ENCODE results near the gene KCNQ4. TPM values are rescaled to one million over a fixed set of nuclear protein-coding genes. Genes with fewer than 3 reads are reported as not detected.

The KCNQ4 gene
- polyA plus RNA-seq, 1 donor, result 2.0 TPM

Other genes with a start within 250 kb of the KCNQ4 start
- 1.9 TPM for gene RIMS3, start 118.1 kb upstream of the KCNQ4 start, polyA plus RNA-seq (ENCODE audit: insufficient read length)
- gene NFYC, start 92.1 kb upstream of the KCNQ4 start, polyA plus RNA-seq (ENCODE audit: insufficient read length), result 111 TPM
- 2.4 TPM for gene CITED4, start 78.6 kb downstream of the KCNQ4 start, polyA plus RNA-seq (ENCODE audit: insufficient read length)
- 33.0 TPM for gene CTPS1, start 195.9 kb downstream of the KCNQ4 start, polyA plus RNA-seq (ENCODE audit: insufficient read length)
- gene SLFNL1, start 237.9 kb downstream of the KCNQ4 start, polyA plus RNA-seq (ENCODE audit: insufficient read length), result 1.1 TPM

Data from left kidney (tissue), 1 donor.